ENCODE measurements around the gene GSDMA.
A peak's percentile ranks its signal among the peaks of the same experiment; 100 is the strongest.

Gene GSDMA

DNA sequence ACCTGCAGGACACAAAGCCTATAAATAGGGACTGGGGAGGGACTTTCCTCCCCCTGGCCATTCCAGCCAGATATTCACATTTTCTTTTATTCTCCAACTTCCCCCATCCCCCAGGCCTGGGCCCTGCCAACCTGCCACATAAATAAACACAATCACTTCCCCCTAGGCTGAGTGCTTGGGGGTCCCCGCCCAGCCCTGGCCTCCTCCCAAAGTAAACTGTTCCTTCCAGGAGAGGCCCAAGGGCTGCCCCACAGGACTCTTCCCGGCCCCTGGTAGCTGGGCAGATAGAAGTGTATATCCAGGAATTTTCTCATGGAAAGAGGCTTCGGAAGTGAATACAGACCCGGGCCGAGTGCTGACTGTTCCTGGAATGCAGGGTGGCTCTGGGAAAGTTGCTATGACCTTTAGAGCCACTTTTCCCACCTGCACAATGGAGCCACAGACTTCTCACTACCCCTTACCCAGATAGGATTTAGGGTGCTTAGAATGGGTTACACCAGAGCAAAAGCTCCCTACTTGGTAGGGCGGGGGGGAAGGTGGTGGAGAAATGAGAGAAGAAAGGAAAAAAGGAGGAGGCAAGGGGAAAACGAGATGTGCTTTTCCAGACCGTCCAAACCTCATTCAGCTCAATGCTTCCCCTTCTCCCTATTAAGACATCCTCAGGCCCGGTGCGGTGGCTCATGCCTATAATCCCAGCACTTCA is 60.9 kb downstream of the GSDMA start:
- no peak for DNase-seq

DNA sequence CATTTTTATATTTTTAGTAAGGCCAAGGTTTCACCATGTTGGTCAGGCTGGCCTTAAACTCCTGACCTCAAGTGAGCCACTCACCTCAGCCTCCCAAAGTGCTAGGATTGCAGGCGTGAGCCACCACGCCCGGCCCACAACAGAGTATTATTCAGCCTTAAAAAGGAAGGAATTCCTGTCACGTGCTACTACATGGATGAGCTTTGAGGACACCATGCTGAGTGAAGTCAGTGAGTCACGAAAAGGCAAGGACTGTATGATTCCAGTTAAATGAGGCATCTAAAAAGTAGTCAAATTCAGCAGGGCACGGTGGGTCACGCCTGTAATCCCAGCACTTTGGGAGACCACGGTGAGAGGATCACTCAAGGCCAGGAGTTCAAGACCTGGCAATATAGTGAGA is 62.1 kb downstream of the GSDMA start:
- no peak for DNase-seq

- no peak for DNase-seq
These were observed 62.8 kb downstream of the GSDMA start for GRCh38 chr17:40025559-40025958.

GRCh38 chr17:40025991-40026815 is 63.4 kb downstream of the GSDMA start:
- no peak for DNase-seq

DNA sequence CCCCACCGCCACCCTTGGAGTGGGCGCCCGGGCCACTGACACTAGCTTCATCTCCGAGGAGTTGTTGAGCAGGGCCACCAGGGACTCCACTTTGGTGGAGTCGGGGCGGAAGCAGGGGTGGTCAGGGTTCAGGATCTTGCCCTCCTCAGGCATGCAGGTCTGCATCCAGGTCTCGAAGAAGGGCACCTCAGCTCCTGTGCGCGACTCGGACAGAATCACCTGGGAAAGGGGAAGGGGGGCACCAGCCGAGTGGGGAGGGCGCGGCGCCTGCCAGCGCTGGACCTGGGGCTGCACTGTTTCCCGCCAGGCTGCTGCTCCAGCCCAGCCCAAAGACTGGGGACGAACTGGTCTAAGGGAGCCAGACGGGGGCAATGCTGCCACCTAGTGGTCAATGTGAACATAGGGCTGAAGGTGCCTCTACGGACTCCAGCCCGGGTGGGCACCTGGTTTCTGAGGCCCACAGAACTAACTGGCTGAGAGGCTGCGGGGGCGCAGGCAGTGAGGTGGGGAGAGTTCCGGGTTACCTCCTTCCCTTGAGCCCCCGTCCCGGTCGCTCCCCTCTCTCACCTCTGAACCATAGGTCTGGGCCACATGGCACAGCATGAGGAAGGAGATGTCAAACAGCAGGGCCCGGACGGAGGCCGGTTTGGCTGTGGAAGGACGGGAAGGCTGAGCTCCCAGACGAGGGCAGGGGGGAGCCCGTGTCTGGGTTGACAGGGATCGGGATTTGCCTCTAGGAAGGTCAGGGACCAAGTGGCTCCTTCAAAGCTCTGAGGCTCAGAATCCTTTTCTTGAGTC is 64.2 kb downstream of the GSDMA start:
- DNase-seq = peak; percentile 44
